Ureter (tissue), 1 donor: ENCODE data around the gene FGF16. TPM values are rescaled to one million over a fixed set of nuclear protein-coding genes. Genes with fewer than 3 reads are reported as not detected.
"Not testable (repeated sequence)": the region's sequence is repeated elsewhere in the genome, so short reads cannot be mapped to it uniquely, and the experiment has no call there.

Experiments used
- DNase-seq: peaks from one replicate; pipeline ENCODE4 v3.0.0-alpha.2; 2020; ENCODE audit warnings: low spot score
- total RNA-seq: library from RNA; stranded (reverse); gene quantifications from one replicate; pipeline ENCODE4 v1.2.4, GENCODE V29; 2023
- donor health status: DM: yes; HTN: yes; CAD: no.

FGF16 gene
- 0.39 TPM for total RNA-seq

- no peak for DNase-seq
Observed at GRCh38 chrX:77446908-77447652, at the start of gene FGF16. Gene FGF16 (plus strand): TSS chrX:77447389. CDS start chrX:77447675, 286 bp downstream.

DNA sequence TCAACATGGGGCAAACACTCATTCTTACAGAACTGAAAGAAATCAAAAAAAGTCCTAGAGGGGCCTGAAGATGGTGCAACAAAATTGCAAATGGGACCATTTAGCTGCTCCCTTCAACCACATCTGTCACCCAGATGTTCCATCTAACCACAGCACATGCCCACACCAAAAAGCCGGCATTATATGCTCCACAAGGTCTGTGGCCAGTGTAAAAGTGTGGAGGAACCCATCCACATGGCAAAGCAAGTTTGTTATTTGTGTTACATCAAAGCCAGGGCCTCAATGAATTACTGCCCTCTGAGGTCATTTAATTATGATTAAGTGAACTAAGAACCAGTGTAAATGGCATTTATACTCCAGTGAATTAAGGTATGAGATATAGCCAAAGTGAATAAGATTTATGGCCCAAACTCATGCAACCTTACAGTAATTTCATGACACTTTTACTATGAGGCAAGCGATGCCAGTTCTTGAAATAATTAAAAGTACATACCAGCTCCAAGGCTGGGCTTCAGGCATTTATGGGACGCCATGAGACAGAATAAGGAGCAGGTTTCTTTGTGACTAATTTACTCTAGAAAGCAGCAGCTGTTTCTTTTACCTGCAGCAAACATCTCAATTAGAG is 48.7 kb upstream of the FGF16 start:
- DNase-seq: no peak

DNA sequence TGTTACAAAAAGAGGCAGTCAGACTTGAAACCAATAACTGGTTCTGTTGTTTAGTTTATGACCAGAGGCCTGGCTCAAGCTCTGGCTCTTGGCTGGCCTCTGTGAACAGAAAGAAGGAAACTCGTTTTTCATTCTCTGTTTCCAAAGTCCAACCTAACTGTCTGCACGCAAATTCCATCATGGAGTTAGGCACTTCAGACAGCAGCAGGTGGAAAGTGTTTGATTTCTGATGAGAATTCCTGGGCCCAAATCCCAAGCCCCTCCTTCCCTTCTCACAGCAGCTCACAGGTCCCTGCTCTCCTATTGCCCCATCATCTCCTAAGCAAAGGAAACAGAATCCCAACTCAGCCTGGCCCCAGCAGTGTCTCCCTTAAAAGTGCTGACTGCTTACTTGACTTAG is 42.8 kb upstream of the FGF16 start:
- no peak for DNase-seq

DNA sequence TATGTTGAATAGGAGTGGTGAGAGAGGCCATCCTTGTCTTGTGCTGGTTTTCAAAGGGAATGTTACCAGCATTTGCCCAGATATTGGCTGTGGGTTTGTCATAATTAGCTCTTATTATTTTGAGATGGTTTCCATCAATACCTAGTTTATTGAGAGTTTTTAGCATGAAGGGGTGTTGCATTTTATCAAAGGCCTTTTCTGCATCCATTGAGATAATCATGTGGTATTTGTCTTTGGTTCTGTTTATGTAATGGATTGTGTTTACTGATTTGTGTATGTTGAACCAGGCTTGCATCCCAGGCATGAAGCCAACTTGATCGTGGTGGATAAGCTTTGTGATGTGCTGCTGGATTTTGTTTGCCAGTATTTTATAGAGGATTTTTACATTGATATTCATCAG is 39.4 kb upstream of the FGF16 start:
- not testable (repeated sequence) for DNase-seq

DNA sequence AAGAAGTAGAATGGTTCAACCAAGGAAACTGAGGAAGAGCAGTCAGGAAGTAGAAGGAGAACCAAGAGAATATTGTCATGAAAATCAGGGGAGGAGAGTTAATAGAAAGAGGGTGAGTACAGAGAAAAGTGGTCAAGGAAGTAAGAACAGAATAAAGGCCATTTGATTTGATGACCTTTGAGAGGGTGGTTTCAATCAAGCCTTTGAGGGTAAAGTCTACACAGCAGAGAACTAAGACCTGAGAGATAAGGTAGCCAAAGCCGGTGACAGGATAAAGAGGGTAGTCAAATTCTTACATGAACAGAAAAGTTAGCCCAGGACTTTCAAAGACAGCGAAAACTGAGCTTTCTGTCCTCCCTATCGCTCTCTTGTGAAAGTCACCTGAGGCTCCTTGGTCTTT is 34.6 kb upstream of the FGF16 start:
- DNase-seq: no peak

DNA sequence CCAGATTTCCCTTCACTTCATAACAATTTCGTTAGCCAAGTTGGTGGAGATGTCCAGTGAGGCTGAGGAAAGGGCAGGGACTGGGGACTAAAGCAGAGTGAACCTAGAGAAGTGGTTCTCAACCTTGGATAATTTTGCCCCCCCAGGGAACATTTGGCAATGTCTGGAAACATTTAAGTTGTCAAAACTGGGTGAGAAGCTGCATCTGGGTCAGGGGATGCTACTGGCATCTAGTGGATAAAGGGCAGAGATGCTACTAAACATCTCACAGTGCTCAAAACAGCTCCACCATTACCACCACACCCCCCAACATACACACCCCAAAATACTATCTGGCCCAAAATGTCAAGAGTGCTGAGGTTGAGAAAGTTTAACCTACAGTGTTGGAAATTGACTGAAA is 32.0 kb upstream of the FGF16 start:
- no peak for DNase-seq

GRCh38 chrX:77415882-77416281 is 31.3 kb upstream of the FGF16 start:
- DNase-seq: no peak

DNA sequence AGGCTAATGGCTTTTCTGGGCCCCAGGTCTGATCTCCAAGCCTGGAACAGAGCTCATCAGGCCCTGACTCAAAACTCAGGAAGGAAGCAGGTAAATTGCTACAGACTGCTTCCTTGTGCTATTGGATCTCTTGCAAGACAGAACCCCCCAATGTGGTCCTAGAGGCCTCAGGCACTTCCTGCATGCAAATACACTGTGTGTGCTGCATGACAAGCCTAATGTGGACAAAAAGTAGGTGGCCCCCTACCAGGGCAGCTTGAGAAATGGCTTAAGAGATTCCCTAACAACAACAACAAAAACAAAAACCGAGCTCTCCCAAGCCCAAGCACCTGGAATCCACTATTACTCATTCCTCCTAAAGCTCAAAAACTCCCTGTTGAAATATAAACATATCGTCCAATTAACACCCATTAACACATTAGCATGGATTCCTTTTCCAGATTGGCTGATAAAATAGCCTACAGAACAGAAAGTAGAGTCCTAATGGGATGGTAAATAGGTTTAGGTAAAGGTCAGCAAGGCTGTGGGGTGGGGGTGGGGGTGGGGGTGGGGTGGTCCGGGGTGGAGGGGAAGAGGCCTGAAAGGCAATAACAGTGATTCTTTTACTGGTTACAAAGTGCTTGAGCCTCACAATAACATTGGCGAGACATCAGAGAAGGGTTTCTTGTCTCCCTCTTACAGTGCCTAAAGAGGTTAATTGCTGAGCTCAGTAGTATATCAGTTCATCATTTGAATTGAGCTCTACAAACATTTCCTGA is 24.1 kb upstream of the FGF16 start:
- DNase-seq: no peak

- no peak for DNase-seq
Observed at GRCh38 chrX:77426811-77427210, 20.4 kb upstream of the FGF16 start.

DNA sequence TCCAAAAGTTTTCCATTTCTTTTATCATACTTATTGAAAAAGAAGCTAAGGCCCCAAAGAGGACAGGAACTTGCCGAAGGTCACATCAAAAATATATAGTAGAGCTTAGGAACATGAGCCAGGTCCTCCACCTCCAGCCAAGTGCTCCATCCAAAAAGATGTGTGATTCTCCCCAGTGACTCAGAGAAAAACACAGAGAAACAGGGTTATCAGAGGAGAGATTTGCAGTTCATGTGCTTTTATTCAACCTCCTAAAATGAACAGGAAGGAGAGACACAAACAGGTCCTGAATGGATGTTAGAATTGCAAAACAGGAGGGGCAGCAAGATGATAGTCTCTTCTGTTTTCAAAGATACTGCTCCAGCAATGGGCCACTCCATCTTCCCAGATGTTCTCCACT is 19.6 kb upstream of the FGF16 start:
- DNase-seq: no peak

- DNase-seq: no peak
Observed at GRCh38 chrX:77428551-77428950, 18.6 kb upstream of the FGF16 start.

GRCh38 chrX:77431227-77431626 is 16.0 kb upstream of the FGF16 start:
- no peak for DNase-seq

DNA sequence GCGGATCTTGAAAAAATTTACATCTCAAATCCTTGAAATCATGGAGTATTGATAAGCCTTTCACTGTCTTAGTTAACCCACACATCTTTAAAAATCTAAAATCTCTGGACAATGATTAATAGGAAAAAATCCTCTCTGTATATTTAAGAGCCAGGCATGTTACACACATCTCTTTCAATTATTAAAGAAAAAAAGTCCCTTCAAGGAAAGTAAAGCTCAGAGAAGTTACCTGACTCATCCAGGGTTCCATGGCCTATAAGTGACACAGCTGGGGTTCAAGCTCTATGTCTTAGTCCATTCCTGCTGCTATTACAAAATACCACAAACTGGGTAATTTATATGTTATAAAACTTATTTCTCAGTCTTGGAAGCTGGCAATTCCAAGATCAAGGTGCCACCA is 14.2 kb upstream of the FGF16 start:
- DNase-seq: no peak

GRCh38 chrX:77434962-77435361 is 12.2 kb upstream of the FGF16 start:
- DNase-seq: no peak

DNA sequence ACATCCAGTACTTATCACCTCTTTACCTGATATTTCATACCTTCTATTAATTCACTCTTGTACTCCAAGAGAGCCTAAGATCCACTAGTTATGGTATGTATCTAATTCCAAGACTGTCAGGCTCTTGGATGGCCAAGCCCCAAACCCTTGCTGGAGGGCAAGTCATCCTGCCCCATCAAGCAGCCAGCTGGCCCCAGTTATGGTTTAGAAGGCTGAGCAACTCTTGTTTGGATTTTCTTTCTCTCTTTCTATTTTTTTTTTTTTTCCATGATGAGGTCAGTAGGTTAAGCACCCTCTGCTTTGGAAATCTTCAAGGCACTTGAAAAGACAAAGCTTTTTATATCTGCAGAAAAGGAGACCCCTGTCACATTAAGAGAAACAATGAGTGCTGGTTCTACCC is 10.9 kb upstream of the FGF16 start:
- no peak for DNase-seq

- no peak for DNase-seq
Observed at GRCh38 chrX:77436682-77437081, 10.5 kb upstream of the FGF16 start.

GRCh38 chrX:77440330-77440729 is 6.9 kb upstream of the FGF16 start:
- DNase-seq: no peak

DNA sequence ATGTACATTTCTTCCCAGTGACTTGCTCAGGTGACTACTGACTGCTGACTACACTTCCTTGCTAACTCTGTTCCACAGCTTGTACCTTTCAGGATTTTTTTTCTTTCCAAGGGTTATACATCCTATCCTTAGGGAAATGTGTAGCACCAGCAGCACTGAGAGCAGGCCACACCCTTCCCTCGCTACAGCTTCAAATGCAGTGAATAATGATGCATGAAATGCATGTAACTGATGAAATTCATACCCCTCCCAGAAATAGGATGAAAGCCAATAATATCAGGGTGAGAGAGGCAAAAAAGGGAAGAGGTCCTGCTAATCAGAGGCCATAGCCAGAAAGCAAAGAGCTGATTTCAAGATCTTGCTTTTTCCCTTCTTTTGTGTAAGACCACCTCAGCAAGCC is 6.2 kb upstream of the FGF16 start:
- no peak for DNase-seq

- DNase-seq: no peak
Observed at GRCh38 chrX:77441479-77441878, 5.7 kb upstream of the FGF16 start.

DNA sequence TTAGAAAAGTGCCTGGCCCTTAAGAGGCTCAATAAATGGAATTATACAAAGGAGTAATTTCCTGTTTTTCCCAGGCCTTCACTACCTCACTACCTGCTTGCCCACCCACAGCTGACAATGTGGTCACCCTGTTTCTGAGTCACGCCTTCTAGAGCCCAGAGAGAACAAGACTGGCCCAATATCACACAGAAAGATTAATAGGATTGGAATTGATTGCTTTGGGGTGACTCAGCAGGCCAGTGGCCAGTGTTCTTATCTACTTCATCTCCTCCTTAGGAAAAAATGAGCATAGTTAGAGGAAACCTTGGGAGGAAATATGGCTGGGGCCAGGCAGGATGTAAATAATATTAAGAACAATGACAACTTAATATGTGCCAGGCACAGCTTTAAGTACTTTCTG is 4.5 kb upstream of the FGF16 start:
- DNase-seq: no peak

DNA sequence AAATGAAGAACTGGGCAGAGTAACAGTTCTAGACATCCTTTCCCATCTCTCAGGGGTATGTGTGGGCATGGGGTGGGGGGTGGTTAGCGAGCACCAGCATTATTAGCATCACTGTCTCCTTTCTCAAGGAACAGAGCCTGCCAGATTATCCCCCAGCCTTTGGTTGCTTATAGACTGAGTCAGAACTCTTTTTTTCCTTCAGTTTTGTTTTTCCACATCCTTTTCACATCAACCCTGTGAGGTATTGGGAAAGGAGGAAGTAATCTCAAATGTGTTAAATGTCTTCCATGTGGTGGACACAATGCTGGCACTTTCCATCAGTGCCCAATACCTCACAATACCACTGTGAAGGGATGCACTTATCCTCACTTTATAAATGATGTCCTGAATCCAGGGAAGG is 3.1 kb upstream of the FGF16 start:
- no peak for DNase-seq

GRCh38 chrX:77444545-77444944 is 2.6 kb upstream of the FGF16 start:
- DNase-seq: no peak

GRCh38 chrX:77446029-77446585 is 1.1 kb upstream of the FGF16 start:
- DNase-seq: no peak
